Activated CD8-positive, alpha-beta memory T cell treated with anti-CD3 and anti-CD28 coated beads, Interleukin-2, amount 10 ng/mL, durations not matched to agents 7 days and 5 days (primary cell): Measurements from ENCODE around the gene WNT7A. TPM values are rescaled to one million over a fixed set of nuclear protein-coding genes. Genes with fewer than 3 reads are reported as not detected.
A peak's percentile ranks its signal among the peaks of the same experiment; 100 is the strongest.
"Not testable (repeated sequence)": the region's sequence is repeated elsewhere in the genome, so short reads cannot be mapped to it uniquely, and the experiment has no call there.

Experiments used
- ATAC-seq: fragments of 150-1000 bp; cut with Tn5 transposase; one replicate; pipeline ENCODE4 v1.10.0; 2021; ENCODE audit warnings: moderate library complexity
- CTCF ChIA-PET: fragments of 350-600 bp; sonication (Branson Sonifier 250); formaldehyde crosslinking; loops from one replicate; lab custom pipeline; 2021; ENCODE audit warnings: antibody characterized with exemption; lab: Charles Lee
- DNase-seq: peaks from one replicate; pipeline ENCODE4 v3.0.0-alpha.2; 2020
- H3K27ac Mint-ChIP-seq: one replicate; pipeline ENCODE4 v1.8.0; 2021; ENCODE audit warnings: mild to moderate bottlenecking, mixed read lengths
- H3K27me3 Mint-ChIP-seq: one replicate; pipeline ENCODE4 v1.8.0; 2021; ENCODE audit warnings: mixed read lengths
- H3K36me3 Mint-ChIP-seq: one replicate; pipeline ENCODE4 v1.8.0; 2021; ENCODE audit warnings: mild to moderate bottlenecking, mixed read lengths
- H3K4me1 Mint-ChIP-seq: one replicate; pipeline ENCODE4 v1.8.0; 2021; ENCODE audit warnings: mixed read lengths
- H3K4me3 Mint-ChIP-seq: one replicate; pipeline ENCODE4 v1.8.0; 2021; ENCODE audit warnings: mild to moderate bottlenecking, moderate library complexity, mixed read lengths
- H3K9me3 Mint-ChIP-seq: one replicate; pipeline ENCODE4 v1.8.0; 2022; ENCODE audit warnings: low read depth, mixed read lengths
- total RNA-seq, 2 experiments: library from RNA; stranded (reverse); gene quantifications; one replicate each; pipeline ENCODE4 v1.2.3, GENCODE V29; 2021

Gene WNT7A
- not detected for total RNA-seq

GRCh38 chr3:13879946-13880810 lies at the start of gene WNT7A:
Gene WNT7A, minus strand, starts transcription at chr3:13880071. Its CDS starts 255 bp downstream, at chr3:13879816.
- ATAC-seq: peak; percentile 60
- peaks cover 74% of the 10 kb centered on the region for H3K27me3 Mint-ChIP-seq
- H3K27ac Mint-ChIP-seq: no peak within 1 kb of the TSS
- DNase-seq: peak; percentile 56
- no peak within 1 kb of the TSS for H3K4me3 Mint-ChIP-seq
- CTCF ChIA-PET: interaction anchor here (1.4 to 14.5 kb wide), 6 partner anchors 9 to 224 kb away, joined by 3 to 205 read pairs (median 7); no protein-coding TSS in a partner anchor
- H3K9me3 Mint-ChIP-seq: no peaks in the 10 kb centered on the region
- H3K36me3 Mint-ChIP-seq: no peaks in the 10 kb centered on the region
- peaks cover 3% of the 10 kb centered on the region for H3K4me1 Mint-ChIP-seq

DNA sequence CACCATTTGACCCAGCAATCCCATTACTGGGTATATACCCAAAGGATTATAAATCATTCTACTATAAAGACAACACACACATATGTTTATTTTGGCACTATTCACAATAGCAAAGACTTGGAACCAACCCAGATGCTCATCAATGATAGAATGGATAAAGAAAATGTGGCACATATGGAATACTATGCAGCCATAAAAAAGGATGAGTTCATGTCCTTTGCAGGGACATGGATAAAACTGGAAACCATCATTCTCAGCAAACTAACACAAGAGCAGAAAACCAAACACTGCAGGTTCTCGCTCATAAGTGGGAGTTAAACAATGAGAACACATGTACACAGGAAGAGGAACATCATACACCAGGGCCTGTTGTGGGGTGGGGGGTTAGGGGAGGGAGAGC lies 48.9 kb upstream of the WNT7A start:
- CTCF ChIA-PET, H3K4me1 Mint-ChIP-seq, H3K36me3 Mint-ChIP-seq, H3K27ac Mint-ChIP-seq, DNase-seq, ATAC-seq, H3K4me3 Mint-ChIP-seq, H3K27me3 Mint-ChIP-seq: not testable (repeated sequence)
- peaks cover 14% of the 10 kb centered on the region for H3K9me3 Mint-ChIP-seq

DNA sequence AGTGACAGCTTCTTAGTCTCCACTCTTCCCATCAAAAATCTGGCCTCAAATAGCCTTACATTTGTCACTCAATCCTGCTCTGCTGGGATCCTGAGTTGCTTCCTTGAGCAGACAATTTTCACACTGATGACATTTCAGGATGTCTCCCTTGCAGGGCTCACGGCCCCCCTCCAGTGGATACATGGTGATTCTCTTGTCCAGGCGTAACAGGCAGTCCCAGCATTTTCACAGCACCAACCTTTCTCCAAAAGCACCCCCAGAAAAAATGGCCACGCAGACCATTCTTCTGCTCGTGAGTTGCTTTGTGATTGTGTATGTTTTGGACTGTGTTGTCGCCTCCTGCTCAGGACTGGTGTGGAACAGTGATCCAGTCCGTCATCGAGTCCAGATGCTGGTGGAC lies 47.4 kb upstream of the WNT7A start:
- H3K36me3 Mint-ChIP-seq: no peaks in the 10 kb centered on the region
- DNase-seq: no peak
- CTCF ChIA-PET: no interaction called here
- no peak overlapping the region for H3K4me3 Mint-ChIP-seq
- no peaks in the 10 kb centered on the region for H3K4me1 Mint-ChIP-seq
- H3K27me3 Mint-ChIP-seq: no peaks in the 10 kb centered on the region
- no peak overlapping the region for H3K27ac Mint-ChIP-seq
- no peak for ATAC-seq
- H3K9me3 Mint-ChIP-seq: peaks cover 14% of the 10 kb centered on the region

DNA sequence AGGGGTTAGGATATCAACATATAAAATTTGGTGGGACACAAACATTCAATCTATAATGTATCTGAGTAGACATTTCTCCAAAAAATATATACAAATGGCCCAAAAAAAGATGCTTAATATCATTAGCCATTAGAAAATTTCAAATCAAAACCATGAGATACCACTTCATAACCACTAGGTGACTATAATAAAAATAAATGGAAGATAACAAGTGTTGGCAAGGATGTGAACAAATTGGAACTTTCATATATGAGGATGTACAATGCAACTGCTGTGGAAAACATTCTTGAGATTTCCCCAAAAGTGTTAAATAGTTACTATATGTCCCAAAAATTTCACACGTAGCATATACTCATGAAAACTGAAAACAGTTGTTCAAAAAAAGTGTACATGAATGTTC lies 36.5 kb upstream of the WNT7A start:
- H3K27ac Mint-ChIP-seq: no peak overlapping the region
- H3K4me1 Mint-ChIP-seq: no peaks in the 10 kb centered on the region
- H3K36me3 Mint-ChIP-seq: peaks cover under 1% of the 10 kb centered on the region
- H3K27me3 Mint-ChIP-seq: no peaks in the 10 kb centered on the region
- CTCF ChIA-PET: no interaction called here
- H3K4me3 Mint-ChIP-seq: no peak overlapping the region
- ATAC-seq: no peak
- H3K9me3 Mint-ChIP-seq: peaks cover 10% of the 10 kb centered on the region
- DNase-seq: no peak

DNA sequence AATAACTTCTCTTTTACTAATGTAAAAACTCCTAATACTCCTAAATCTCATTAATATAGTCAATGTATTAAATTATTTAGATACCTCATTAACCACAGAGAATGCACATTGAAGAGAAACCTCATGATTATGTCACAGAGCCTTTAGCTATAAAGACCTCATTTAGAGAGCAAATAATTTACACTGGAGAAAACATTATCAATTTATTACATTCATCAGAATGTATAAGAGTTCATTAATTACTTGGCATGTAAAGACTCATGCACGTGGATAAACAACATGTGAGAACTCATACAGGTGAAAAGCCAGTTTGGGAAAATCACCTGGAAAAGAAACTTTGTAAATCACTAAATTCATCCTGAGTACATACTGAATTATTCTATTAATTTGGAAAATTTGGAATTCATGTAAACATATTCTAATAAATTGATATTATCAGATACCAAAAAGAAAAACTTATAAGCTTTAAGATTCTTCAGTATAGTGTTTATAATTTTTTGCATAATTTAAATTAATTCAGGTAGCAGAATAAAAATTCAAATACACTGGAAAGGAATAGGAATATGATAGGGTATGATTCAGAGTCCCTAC lies 22.9 kb upstream of the WNT7A start:
- Mint-ChIP-seq H3K4me3 (no peak overlapping the region), H3K36me3 (peaks cover 7% of the 10 kb centered on the region)

GRCh38 chr3:13901935-13902584 lies 22.2 kb upstream of the WNT7A start:
- Mint-ChIP-seq H3K27me3 (no peaks in the 10 kb centered on the region), H3K4me3 (no peak overlapping the region), H3K9me3 (peaks cover 31% of the 10 kb centered on the region), H3K4me1 (no peaks in the 10 kb centered on the region), H3K36me3 (peaks cover 7% of the 10 kb centered on the region), H3K27ac (no peak overlapping the region)
- CTCF ChIA-PET: no interaction called here
- ATAC-seq (no peak), DNase-seq (no peak)

More for the DNA sequence above, 22.9 kb upstream of the WNT7A start:
- Mint-ChIP-seq H3K4me1 (no peaks in the 10 kb centered on the region), H3K27me3 (no peaks in the 10 kb centered on the region), H3K27ac (no peak overlapping the region), H3K9me3 (peaks cover 31% of the 10 kb centered on the region)
- DNase-seq (no peak), ATAC-seq (no peak)
- CTCF ChIA-PET: interaction anchor here (1.8 kb wide), 1 partner anchor 301 kb away, joined by 3 read pairs; no protein-coding TSS in a partner anchor

DNA sequence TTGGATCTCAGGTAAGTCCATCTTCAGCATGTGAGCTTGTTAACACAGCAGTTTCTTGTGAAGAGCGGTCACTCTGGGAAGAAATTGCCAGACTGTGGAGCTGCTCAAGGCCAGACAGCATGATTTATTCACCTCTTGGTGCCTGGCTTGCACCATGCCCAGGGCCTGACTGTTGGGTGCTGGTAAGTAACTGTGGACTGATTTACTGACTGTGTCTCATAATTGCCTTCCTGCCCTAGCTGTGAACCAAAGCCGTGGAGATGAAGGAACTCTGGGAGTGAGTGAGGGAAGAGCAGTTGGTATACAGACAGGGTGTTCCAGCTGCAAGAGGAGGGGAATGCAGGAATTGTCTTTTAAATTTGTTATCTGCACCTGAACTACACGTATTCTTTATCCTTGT lies 18.5 kb upstream of the WNT7A start:
- Mint-ChIP-seq H3K9me3 (peaks cover 19% of the 10 kb centered on the region), H3K27me3 (no peaks in the 10 kb centered on the region), H3K27ac (no peak overlapping the region), H3K4me3 (no peak overlapping the region), H3K4me1 (peaks cover 11% of the 10 kb centered on the region), H3K36me3 (peaks cover 2% of the 10 kb centered on the region)
- CTCF ChIA-PET: interaction anchor here (0.8 to 1.4 kb wide), 2 partner anchors 12 to 13 kb away, joined by 3 to 4 read pairs; no protein-coding TSS in a partner anchor
- DNase-seq (no peak), ATAC-seq (no peak)

DNA sequence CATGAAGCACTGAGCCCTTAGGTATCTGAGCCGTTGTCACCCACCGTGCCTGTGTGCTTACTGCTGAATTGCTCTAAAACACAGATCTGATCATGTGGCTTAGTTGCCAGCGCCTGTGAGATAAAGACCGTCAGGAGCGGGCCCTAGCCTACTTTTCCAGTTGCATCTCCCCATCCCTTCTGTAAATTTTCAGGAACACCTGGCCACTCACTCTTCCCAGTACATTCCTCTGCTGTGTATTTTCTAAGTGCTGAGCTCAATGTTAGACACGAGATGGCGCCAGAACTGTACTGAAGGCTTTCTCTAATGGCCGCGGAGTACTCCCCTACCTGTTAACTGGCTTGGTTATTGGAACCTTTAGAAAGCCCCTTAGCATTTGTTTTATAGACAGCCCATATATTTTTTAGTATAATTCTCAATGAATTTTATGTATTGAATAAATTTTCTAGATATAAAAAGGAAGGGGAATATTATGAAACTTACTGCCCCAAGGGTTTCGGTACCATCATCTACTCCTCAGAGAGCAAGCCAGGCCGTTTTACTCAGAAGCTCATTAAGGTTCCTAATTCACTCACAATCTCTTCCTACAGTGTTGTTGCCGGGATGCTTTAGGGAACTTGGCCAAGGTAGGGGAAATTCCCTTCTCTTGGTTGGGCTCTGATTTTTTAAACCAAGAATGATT lies 16.7 kb upstream of the WNT7A start:
- H3K4me1 Mint-ChIP-seq: peaks cover 12% of the 10 kb centered on the region
- H3K4me3 Mint-ChIP-seq: peak overlapping the region; percentile 48
- peaks cover 2% of the 10 kb centered on the region for H3K36me3 Mint-ChIP-seq
- H3K9me3 Mint-ChIP-seq: peaks cover 15% of the 10 kb centered on the region
- no peak overlapping the region for H3K27ac Mint-ChIP-seq
- ATAC-seq: peak; percentile 32
- peak; percentile 70 for DNase-seq
- no peaks in the 10 kb centered on the region for H3K27me3 Mint-ChIP-seq
- CTCF ChIA-PET: interaction anchor here (0.6 to 1.8 kb wide), 27 partner anchors 10 to 1025 kb away, joined by 3 to 23 read pairs (median 4); partner anchors contain the start of genes CHCHD4, LSM3, TMEM43 and XPC

GRCh38 chr3:13895155-13896105 lies 15.6 kb upstream of the WNT7A start:
- DNase-seq (peak; percentile 98), ATAC-seq (peak; percentile 99)
- H3K9me3 Mint-ChIP-seq: peaks cover 9% of the 10 kb centered on the region
- H3K27me3 Mint-ChIP-seq: no peaks in the 10 kb centered on the region
- no peaks in the 10 kb centered on the region for H3K36me3 Mint-ChIP-seq
- peaks cover 24% of the 10 kb centered on the region for H3K4me1 Mint-ChIP-seq
- H3K4me3 Mint-ChIP-seq: peak overlapping the region; percentile 79
- CTCF ChIA-PET: interaction anchor here (1.0 to 2.4 kb wide), 13 partner anchors 10 to 752 kb away, joined by 3 to 23 read pairs (median 4); partner anchors contain the start of genes CHCHD4, LSM3, TMEM43 and XPC
- H3K27ac Mint-ChIP-seq: peak overlapping the region; percentile 81

- ATAC-seq: no peak
- peaks cover 28% of the 10 kb centered on the region for H3K4me1 Mint-ChIP-seq
- no peak for DNase-seq
- peaks cover 8% of the 10 kb centered on the region for H3K9me3 Mint-ChIP-seq
- peak overlapping the region; percentile 79 for H3K4me3 Mint-ChIP-seq
- CTCF ChIA-PET: interaction anchor here (1.4 to 2.4 kb wide), 2 partner anchors 10 to 223 kb away, joined by 3 to 12 read pairs; no protein-coding TSS in a partner anchor
- H3K27ac Mint-ChIP-seq: peak overlapping the region; percentile 81
- no peaks in the 10 kb centered on the region for H3K36me3 Mint-ChIP-seq
- no peaks in the 10 kb centered on the region for H3K27me3 Mint-ChIP-seq
Measured at GRCh38 chr3:13894807-13895154, 14.9 kb upstream of the WNT7A start.

DNA sequence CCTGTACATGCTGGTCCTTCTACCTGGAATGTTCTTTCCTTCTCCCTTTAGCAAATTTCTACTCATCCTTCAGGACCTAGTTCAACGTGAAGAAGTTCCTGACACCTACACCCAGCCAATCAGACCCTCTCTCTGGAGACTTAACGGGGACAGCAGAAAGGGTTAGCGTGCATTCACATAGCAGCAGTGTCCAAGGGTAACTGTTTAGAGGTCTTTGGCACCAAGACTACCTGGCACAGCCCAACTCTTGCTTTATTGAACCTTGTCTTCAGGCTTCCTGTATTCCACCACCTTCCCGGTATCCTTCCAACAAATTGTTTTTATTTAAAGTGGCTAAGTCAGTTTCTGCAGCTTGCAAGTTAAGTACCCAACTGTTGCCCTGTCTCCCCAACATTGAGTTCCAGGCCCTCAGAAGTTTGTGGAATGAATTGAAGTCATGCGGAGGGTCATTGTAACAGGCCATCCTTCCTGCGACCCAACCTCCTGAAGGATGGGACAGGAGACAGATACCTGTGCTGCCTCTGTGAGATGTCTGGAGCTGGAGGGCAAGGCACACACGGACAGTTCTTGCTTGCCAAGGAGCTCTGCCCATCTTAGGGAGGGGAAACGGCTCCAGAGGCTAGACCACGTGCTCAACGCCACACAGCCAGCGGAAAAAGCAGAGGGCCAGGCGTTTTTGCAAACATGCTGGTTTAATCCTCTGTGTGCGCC lies 14.4 kb upstream of the WNT7A start:
- ATAC-seq (no peak), DNase-seq (no peak)
- no peaks in the 10 kb centered on the region for H3K36me3 Mint-ChIP-seq
- peaks cover 3% of the 10 kb centered on the region for H3K9me3 Mint-ChIP-seq
- CTCF ChIA-PET: interaction anchor here (0.8 to 2.4 kb wide), 2 partner anchors 10 to 12 kb away, joined by 3 to 12 read pairs; no protein-coding TSS in a partner anchor
- no peak overlapping the region for H3K4me3 Mint-ChIP-seq
- no peaks in the 10 kb centered on the region for H3K27me3 Mint-ChIP-seq
- H3K27ac Mint-ChIP-seq: no peak overlapping the region
- H3K4me1 Mint-ChIP-seq: peaks cover 28% of the 10 kb centered on the region
